ENCODE measurements around the gene FAM107B. TPM values are rescaled to one million over a fixed set of nuclear protein-coding genes. Genes with fewer than 3 reads are reported as not detected.
"Not testable (repeated sequence)": the region's sequence is repeated elsewhere in the genome, so short reads cannot be mapped to it uniquely, and the experiment has no call there.

FAM107B gene
- polyA plus RNA-seq, 3 donors, result 80.1 to 108 (median 96.5) TPM

DNA sequence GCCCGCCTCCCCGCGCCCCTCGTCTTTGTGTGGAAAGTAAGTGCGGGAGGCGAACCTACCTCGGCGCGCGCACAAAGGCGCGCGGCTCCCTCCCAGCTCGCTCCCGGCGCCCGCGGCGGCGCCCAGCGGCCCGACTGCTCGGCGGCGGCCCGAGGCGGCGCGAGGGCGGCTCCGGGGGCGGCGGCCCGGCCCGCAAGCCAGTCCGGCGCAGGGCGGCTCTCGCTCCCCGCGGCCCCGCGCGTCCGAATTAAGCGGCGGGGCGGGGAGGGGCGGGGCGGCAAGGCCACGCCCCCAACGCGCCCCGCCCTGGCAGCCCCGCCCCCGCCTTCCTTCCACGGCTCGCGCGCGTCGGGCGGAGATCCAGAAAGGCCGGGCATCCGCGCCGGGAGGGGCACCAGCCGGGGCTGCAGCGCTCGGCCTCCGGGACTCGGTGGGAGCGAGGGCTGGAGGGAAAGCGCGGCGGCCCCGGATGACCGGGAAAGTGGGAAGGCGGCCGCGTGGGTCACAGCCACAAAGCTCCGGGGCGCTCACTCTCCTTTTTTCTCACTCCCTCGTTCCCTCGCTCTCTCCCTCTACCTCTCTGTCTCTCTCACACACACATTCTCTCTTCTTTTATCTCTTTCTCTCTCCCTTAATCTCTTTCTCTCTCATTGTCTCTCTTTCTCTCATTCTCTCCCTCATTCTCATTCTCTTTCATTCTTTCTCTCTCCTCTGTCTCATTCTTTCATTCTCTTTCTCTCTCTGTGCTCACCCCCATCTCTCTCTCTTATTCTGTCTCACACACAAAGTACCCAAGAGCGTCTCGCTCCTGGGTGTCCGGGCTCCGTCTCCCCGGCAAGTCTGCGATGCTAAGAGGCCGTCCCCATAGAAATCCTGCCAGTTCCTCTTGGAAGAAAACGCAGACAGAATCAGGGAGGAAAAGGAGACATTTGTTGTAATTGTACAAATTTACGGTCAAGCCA, 170.2 kb downstream of the FAM107B start:
- DNase-seq, result peak; percentile 81

DNA sequence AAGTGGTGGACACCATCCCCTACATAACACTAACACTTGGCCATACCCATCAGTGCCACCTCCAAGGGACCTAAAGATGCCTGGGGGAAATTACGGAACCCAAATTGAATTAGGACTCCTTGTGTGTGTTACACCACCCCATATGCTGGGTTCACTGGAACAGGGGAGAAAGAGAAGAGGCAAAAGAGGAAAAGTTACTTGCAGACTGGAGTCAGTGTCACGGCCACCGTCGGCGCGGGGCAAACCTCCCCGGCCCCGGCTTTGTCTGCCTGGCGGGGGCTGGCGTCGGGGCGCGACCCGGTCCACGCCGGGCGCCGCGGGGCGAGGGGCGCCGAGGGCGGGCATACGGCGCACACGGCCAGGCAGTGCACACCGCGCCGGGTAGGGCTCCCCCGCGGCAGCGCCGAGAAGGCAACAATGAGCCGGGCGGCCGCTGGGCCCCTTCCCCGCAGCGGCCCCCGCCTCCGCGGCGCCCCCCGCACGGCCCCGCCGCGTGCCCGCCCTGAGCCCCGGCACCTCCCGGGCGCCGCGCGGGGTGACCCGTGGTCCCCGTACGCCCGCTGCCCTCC, 171.1 kb downstream of the FAM107B start:
- no peak for DNase-seq

DNA sequence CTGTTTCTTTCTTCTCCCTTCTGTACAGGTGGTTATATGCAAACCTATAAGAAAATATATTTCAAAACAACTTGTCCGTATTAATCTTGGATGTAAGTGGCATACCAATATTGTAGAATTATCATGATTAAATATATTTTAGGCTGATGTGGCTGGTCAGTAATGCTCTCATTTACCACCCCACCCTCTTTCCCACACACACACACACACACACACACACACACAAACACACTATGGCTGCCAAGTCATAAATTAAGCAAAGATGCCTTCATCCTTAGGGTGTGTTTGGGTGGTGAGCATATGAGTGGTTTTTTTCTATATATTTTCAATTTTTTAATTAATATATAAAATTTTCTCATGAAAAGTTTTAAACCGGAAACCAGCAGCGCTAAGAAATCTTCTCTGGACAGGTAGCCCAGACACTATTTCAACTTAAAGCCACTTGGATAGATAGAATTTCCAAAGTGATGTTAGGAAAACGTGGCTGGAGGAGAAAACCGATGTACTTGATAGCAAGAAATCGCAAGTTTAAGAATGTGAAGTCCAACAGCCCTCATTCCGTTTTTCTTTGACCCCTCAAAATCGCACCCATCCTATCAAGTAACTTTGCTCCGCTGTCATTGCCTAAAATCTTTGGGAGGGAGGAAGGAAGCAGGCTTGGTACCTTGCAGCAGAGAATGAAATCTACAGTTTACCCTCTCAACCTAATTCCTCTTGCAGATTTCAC, 171.7 kb downstream of the FAM107B start:
- no peak for DNase-seq

DNA sequence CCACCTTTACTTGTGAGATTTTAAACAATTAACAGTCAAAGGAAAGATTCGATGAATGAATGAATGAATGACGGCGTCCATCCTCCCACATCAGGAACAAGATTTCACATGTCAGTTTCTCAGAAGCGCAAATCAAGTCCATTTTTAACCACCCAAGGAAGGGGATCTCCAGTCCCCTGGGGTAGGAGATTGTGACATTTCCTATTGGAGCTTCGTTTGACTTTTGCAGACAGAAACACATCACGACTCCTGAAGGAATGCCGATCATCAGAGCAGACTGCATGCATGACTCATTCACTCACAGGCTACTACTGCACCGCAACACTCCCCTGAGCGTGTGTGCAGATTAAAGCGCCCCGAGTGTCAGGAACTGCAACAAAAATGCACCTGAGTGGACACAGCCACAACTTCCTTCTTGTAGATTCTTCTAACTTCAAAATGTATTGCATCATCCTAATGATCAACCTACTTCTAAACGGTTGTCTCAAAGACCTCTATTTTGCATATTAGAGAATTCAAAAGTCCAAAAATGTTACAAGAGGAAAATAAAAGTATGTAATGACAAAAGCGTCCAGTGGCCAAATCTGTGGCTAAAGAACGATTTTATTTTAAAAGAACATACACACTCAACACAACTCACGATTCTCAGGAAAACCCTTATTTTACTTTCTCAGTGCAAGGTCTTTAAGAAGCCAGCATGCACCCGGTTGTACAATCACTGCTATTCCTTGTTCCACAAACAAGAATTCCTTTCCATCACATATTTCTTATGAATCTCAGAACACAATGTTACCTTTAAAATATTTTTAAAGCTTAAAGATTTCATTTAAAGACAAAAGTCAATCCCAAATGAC, 172.6 kb downstream of the FAM107B start:
- no peak for DNase-seq

DNA sequence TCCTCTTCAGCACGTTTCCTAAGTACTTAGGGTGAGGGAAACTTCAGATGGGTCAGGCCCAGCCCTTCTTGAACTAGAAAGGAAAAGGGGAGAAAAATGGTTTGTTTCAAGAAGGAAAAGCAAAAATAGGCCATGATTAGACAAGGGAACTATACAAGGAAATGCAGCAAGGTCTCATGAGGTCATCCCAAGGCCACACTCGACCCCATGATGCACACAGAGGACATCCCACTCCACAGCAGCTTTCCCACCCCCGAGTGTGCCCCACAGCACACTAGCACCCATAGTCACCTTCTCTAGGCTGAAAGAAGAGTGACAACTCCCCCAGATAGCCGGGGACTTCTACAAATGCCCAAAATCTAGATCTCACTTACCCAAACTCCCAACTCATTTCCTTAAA, 173.4 kb downstream of the FAM107B start:
- no peak for DNase-seq

DNA sequence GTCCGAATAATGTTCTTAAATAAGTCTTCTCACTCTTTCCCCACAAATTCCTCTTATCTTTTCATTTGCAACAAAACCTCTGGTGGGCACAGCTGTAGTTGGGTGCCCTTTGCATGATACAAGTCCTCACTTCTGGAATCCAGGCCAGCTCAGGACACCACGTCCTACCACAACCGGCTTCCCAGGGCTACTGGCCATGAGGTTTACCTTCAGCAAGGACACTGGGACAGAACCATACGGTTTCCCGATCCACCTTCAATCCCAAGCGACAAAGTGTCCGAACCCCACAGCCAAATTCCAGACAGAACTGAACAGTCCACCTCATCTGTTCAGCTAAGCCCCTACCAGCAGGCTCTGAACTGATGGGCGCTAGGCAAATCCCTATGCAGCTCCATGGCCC, 174.6 kb downstream of the FAM107B start:
- DNase-seq, result no peak

DNA sequence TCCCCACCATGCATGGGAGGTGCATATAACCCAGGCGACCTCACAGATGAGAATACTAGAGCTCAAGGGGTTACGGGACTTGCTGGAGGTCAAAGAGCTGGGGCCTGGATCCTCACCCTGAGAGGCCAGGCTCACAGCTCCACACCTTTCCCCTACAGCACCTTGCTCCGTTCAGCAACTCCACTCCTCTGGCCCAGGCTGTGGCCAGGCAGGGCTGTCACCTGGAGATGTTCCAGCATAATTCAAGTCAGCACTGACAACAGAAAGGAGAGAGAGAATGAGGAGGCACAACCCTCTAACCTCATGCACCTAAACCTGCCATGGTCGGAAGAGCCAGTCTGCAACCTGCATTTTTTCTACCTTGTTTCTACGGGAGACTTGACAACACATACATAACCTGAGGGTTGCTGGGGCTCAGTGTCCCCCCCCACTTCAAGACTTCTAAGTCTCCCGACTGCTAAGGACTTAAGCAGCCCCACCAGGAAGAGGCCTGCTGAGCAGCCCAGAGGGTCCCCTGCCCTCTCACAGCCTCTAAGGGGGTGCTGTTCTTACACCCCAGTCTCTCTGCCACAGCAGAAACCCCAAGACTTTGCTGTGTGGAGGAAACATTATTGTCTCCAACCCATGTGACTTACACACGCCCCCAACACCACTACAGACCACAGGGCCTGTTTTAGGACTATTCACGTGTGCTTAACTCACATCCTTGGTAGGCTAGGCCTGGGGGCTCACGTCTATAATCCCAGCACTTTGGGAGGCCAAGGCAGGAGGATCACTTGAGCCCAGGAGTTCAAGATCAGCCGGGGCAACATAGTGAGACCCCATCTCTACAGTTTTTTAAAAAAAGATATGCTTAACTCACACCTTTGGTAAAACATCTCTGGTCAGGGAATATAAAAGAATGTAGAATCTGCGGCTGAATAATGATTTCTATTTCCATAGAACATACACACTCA, 175.6 kb downstream of the FAM107B start:
- DNase-seq, result no peak

DNA sequence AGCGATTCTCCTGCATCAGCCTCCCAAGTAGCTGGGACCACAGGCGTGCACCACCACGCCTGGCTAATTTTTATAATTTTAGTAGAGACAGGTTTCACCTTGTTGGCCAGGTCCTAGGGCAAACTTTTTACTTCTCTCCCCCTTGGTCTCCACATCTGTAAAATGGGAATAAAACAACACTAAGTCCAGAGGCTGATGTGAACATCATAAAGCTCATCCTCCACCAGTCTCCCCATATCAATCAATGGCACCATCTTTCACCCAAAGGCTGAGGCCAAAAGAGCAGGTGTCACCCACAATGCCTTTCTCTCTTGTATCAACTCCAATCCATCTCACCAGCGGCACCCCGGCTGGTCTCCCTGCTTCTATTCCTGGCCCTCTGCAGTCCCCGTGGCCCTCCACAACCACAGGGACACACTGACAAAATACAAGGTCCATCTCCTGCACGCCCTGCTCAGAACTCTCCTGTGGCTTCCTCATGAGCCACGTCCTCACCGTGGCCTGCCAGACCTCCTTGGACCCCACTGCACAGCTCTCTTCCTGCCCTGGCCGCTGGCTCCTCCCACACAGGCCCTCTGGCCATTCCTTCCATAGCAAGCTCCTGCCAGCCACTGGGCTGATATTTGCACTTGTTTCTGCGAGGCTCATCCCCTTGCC, 179.0 kb downstream of the FAM107B start:
- DNase-seq, result no peak

DNA sequence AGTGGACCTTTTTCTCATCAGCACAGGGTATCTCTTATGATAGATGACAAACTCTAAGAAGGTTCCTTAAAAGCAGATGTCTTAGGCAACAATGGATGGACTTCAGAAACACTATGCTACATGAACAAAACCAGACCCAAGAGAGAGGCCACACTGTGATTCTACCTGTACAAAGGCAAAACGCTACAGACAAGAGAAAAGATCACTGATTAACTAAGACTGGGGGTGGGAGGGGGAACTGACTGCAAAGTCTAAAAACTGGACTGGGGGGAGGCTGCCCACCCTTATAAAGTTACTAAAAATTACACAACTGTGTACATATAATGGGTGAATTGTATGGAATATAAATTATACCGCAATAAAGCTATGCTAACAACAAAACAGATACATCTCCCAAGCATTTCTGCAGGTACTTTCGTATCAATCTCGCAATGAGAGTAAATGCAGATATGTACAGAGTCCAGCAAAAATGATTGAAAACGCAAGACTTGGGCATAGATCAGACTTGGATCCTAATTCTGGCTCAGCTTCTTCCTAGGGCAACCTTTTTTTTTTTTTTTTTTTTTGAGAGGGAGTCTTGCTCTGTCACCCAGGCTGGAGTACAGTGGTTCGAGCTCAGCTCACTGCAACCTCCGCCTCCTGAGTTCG, 179.7 kb downstream of the FAM107B start:
- DNase-seq, result no peak

DNA sequence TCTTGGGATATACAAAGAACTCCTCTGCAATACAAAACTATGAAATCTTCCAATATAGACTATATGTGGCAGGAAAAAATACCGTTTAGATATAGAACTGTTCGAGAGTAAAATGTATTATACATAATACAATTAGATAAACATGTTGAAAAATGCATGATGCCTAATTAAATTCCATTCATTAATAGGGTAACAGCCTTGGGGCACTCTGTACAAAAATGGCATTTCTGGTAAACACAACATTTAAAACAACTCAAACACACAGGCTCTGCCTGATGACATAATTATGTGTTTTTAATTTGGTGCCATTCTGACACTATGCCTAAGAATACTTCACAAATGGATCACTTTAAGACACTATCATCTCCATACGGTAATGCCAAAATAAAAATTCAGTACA, 180.9 kb downstream of the FAM107B start:
- DNase-seq, result no peak

DNA sequence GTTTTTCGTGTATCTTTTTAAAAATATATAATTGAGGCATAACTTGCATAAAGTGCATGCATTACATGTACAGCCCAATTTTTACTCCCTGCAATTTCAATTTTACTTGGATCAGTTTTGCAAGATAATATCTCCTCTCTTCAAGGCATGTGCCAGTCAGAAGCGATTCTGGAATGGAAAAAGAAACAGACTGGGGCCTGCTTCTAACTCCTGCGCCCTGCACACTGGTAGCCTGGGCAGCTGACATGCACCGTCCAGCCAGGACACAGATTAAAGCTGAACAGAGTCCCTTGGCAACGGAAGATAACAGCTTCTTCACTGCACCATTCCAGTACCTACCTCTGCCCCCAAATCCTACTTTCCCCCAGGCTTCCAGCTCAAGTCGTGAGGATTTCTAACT, 182.1 kb downstream of the FAM107B start:
- DNase-seq, result no peak

DNA sequence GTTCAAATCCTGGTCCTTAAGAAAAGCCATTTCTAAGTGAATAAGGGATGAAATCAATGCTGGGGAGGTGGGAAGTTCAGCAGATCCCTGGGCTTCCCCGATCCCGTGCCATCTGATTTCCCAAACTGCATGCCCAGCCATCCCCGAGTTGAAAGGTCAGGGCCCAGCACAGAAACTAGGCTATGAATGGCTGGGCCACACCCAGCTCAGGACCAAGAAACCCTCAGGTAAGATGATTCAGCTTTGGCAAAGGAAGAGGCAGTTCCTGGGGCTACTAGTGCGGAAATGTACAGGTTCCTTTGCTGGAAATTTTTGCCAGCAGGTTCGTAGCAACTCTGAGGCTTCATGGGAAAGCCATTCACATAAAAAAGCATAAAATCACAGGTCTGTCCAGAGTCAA, 182.7 kb downstream of the FAM107B start:
- no peak for DNase-seq

DNA sequence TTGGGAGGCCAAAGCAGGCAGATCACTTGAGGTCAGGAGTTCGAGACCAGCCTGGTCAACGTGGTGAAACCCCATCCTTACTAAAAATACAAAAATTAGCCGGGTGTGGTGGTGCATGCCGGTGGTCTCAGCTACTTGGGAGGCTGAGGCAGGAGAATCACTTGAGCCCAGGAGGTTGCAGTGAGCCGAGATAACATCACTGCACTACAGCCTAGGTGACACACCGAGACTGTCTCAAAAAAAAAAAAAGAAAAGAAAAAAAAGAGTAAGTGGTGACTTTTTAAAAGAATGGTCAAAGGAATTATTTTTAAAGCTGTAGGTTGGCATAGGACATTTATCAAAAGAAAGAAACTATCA, 185.8 kb downstream of the FAM107B start:
- not testable (repeated sequence) for DNase-seq

DNA sequence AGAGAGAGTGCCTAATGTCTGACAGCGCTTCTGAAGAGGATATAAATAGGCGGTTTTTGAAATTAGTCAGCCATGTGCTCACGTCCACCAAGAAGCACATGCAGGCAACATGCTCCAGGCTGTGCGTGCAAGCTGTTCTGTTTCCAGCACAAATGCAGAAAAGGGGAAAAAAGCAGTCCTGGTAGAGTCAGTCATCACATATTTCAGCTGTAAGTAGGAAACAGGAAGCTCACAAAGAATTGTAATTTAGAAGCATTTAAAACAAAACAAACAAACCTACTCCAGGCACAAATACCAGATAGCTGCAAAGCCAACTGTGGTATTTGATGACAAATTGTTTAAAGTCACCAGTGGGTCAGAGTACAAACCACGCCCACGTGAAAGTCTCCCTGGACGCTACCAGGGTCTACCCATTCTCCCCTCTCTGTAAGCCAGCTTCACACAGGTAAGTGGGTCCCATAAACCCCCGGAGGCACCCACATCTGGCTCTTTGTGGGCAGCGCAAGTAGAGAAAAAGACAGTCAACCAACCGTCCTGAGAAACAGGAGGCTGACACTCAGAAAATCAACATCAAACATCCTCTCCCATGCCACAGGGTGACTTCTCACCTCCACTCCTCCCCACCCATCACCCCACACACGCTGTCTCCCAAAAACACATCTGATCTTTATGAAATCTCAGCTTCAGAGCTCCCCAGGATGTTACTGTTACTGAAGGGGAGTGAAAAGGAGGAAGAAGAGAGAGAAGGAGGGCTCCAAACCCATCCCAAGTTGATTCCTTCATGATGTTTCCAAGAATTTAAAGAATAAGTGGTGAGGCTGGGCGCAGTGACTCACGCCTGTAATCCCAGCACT, 186.4 kb downstream of the FAM107B start:
- peak; percentile 60 for DNase-seq

DNA sequence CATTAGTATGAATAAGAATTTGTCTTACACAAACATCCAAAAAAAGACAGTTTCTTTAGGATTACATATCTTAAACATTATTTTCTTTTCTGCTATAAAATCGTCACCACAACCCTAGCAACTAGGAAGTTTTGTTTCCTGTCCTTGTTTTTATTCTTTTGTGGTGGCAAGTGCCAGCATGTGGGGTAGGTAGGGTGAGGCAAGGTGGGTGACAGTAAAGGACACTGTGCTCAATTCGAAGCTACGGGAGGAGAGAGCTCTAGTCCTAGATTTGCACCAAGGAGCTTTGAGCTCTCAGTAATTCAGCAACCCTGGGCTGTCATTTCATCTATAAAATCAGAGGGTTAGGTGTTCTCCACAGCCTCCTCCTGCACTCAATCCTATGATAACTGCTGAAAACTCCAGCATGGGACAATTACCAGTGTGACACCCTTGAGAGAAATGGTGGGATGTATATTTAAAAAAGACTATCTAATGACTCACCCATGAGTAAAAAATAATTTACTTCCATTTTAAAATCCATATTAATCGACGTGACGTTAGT, 187.1 kb downstream of the FAM107B start:
- DNase-seq, result no peak

DNA sequence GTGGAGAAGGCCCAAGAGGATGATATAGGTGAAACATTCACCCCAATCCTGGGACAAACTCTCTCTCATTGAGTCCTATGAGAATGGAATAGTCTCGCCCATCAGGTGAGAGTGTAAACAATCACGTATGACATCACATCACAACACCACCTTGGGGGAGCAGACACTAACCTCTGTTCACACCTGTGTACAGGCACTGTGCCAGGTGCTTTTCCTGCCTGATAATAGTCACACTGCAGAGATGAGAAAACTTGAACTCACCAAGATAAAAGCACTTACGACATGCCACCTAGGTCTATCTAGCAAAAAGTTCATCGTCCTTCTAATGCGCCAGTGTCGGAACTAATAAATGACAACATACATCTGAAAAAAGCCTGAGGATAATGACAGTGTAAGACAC, 187.8 kb downstream of the FAM107B start:
- no peak for DNase-seq

DNA sequence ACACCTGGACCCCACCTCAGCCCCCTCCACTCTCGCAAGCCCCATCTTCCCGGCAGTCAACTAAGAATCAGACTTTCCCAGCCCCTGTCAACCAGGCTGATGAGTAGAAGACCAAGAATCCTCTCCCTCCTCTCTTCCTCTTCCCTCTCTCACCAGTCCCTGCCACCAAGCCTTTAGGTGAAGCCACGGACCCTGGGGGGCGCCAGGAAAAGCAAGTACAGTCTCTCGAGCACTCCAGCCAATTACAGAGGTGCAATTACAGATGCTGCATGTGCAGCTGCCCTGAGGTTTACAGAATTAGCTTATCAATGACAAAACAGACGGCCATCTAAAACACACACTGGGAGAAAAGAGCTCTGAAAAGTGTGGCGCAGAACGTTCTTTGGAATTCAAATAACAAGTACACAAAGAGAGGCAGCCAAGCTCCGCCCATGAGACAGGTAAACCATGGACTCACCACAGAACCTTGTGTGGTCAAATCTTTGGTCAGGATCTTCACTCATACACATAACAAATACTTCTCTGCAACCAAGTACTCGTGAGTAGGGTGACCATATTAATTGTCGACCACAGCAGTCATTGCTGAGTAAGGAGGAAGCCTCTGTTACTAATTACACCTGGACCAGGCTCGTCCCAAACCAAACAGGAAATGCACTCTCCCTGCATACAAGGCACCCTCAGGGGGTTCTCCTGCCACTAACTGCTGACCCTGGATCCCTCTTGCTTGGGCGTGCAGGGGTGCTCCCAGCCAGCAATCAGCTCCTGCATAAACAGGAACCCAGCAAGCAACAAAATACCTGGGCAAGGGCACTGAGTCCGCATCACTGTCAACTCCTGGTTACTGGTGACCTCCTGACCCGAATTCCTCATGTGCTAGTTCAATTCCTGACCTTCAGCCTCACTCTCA, 189.2 kb downstream of the FAM107B start:
- DNase-seq, result no peak

All from renal pelvis (tissue), 4 donors.